GM12801 (cell line): ENCODE measurements around the gene NUDT8.

ENCODE experiments used
- CTCF ChIP-seq: IDR thresholded peaks from one replicate; pipeline ENCODE4 v1.5.1; 2011; ENCODE audit warnings: control low read depth; ENCODE audit not compliant: insufficient read length; ENCODE audit errors: extremely low read depth

Gene NUDT8

DNA sequence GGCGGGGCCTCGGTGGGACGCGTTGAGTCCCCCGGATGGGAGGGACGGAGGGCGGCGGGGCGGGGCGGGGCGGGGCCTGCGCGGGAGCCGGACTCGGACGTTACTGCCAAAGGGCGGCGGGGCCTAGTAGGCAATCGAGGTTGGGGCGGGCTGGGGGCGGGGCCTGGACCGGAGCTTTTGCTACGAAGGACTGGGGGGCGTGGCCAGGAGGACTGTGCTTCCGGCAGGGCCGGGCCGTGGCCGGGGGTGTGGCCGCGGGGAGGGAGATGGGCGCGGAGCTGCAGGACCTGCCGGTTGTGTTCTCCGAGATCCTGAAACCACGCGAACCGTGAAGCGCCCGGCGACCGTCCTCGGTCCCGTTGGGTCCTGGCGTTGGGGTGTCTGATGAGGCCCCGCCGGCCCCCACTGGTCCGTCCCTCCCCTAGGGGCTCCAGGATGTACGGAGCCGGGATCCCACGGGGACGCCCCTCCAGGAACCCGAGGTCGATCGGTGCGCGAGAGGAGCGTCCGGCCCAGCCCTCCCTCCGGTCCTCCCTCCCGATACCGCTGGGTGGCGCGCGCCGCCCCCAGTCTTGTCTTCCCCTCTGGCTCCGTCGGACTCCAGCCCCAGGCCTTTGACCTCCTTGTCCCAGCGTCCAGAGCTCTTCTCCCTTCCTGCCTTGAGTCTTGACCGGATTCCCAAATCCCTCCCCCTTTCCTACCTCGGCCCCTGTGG, 648 bp upstream of the NUDT8 start:
- TF ChIP-seq CTCF: no peak

DNA sequence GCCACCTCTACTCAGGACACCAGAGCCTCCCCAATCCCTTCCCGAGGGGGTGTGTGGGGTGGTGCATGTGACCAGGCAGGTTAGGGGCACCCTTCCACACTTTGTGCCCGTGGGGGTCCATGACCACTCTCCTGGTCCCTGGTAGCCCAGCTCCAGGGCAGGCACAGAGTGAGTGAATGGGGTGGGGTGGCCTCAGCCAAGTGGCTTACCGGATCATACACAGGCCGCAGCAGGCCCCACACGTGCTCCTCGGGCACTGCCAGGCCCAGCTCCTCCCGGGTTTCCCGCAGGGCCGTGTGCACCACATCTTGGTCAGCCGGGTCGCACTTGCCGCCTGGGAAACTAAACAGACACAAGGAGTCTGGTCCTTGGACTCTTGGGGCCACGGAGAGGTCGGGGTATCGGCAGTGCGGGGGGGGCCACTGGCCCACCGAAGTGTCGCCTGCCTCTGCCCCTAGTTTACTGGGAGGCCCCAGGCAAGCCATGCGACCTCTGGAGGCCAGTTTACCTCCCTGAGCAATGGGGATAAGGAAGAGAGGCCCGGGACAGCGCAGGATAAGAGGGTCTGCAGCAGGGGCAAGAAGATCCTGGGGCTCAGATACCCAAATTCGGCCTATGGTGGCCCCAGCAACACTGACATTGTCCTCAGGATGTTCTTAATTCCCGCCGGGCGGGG, 889 bp downstream of the NUDT8 start:
- TF ChIP-seq CTCF: no peak

DNA sequence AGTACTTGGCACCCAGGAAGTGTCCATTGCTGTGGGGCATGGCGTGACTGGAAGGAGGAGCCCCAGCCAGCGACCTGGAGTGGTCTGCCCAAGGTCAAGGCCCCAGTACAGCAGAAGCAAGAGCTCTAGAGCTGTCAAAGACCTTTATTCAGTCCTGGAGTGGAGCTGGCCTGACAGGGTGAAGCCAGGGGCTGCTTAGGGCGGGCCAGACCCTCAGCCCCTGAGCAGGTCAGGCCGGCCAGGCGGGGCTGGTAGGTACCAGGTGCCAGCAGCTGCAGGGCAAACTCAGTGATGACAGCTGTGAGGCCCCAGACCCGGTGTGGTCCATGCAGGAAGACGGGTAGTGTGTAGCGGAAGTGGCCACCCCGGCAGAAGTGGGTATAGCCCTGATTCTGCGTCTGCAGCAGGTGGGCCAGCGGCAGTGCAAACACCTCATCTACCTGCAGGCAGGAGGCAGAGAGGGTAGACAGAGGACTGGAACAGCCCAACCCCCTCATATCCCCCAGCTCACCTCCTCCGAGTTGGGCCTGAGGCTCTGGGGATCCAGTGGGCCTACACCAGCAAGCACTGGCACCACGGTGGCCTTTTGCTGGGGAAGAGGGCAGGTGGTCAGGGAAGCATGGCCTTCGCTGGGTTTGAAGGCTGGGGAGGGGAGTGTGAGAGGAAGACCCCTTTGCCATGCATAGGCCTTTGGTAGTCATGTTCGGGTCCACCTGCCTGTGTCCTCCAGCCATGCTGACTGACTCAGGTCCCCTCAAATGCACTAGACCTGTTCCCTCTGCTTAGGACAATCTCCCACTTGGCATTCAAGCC, 1.7 kb downstream of the NUDT8 start:
- TF ChIP-seq CTCF: no peak

DNA sequence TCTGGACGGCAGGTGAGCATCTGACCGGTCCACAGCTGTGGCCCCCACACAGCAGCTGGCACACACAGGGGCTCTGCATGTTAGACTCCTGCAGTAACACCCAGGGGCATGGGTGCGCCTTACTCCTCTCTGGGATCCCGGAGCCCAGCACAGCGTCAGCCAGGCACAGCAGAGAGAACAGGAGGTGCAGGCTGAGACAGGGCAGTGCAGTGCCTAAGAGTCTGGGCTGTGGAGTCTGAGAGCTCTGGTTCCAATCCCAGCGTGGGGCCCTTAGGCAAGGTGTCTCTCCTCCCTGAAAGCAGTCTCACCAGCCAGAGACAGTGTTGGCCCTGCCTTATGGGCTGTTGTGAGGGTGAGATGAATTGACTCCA, 2.3 kb downstream of the NUDT8 start:
- TF ChIP-seq CTCF: no peak

DNA sequence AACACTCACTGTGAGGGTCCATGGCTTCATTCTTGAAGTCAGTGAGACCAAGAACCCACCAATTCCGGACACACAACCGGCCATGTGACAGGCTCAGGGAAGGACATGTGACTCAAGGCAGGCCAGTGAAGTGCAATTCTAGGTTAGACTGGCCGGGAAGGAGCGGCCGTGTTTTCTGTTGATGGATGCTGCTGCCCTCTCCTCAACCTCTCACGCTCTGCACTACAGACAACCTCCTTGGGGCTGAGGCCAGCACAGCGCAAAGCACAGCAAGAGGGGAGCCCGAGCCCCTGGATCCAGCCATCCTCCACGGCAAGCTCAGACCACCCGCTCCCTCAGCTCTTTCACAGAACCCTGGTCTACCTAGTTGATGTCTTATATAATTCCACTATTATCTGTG, 2.8 kb downstream of the NUDT8 start:
- TF ChIP-seq CTCF: no peak

GRCh38 chr11:67617243-67617953, 12.3 kb downstream of the NUDT8 start:
- no peak for TF ChIP-seq CTCF
